GM19463 (cell line): ENCODE data around the gene PAQR4.
A peak's percentile ranks its signal among the peaks of the same experiment; 100 is the strongest.

Experiments
- ATAC-seq: cut with Tn5 transposase; IDR thresholded peaks from one replicate; pipeline ENCODE4 v1.9.1; 2021; ENCODE audit warnings: mild to moderate bottlenecking, moderate library complexity; ENCODE audit not compliant: unreplicated experiment

The PAQR4 gene

DNA sequence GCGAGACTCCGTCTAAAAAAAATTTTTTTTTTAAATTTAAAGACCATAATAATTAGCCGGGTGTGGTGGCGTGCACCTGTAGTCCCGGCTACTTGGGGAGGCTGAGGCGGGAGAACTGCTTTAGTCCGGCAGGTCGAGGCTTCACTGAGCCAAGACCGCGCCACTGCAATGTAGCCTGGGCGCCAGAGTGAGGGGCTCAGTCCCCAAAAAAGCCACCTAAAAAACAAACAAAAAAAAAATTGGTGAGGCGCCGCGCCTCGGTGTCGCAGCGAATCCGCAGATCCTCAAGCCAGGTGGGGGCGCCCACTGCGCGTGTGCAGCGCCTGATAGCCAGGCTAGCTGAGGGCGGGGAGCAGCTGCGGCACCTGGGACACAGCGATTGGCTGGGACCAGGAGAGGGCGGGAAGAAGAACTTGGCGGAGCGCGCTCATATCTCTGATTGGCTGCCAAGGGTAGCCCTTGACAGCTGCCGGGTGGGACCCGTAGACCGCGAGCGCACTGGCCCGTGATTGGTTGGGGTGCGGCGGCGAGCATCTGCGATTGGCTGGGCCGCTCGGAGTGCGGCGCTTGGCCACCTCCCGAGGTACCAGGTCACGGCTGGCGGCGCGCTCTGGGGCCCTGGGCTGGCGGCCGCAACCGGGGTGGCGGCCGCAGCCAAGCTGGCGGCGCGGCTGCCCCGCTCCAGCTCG lies 34.6 kb downstream of the PAQR4 start:
- ATAC-seq: peak; percentile 98

DNA sequence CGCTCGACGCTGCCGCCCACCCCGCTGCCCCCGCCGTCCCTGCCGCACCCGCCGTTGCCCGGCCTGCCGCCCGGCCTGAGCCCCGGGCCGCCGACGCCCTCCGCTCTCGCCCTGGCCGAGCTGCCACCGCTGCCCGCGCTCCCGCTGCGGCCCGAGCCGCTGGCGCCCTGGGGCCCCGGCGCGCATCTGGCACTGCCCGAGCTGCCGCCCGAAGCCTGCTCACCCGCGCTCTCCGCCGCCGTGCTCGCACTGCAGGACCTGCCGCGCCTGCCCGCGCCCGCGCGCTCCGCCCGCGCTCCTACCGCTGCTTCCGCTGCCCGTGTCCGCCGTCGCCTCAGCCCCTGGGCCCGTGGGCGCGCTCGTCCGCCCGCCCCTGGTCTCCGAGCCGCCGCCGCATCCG lies 35.2 kb downstream of the PAQR4 start:
- ATAC-seq: peak; percentile 7

DNA sequence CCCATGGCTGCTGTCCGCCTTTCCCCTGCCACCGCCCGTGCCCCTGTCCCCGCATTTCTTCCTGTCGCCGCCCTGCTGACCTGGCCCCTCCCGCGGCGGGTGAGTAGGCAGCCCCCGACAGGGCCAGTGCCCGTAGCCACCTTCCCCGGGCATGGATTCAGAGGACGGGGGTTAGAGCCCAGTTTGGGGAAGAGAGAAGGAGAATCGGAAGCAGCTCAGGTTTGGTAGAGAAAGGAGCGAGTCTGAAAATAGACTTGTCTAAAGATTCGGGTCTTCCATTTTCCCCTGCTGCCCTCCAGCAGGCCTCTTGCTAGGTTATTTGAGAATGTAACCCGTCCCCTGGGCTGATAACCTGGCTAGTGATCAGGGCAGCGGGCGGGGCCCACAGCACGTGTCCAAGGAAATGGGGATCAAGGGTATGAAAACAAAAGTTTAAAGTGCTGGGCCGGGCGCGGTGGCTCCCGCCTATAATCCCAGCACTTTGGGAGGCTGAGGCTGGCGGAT lies 35.7 kb downstream of the PAQR4 start:
- ATAC-seq: no peak

DNA sequence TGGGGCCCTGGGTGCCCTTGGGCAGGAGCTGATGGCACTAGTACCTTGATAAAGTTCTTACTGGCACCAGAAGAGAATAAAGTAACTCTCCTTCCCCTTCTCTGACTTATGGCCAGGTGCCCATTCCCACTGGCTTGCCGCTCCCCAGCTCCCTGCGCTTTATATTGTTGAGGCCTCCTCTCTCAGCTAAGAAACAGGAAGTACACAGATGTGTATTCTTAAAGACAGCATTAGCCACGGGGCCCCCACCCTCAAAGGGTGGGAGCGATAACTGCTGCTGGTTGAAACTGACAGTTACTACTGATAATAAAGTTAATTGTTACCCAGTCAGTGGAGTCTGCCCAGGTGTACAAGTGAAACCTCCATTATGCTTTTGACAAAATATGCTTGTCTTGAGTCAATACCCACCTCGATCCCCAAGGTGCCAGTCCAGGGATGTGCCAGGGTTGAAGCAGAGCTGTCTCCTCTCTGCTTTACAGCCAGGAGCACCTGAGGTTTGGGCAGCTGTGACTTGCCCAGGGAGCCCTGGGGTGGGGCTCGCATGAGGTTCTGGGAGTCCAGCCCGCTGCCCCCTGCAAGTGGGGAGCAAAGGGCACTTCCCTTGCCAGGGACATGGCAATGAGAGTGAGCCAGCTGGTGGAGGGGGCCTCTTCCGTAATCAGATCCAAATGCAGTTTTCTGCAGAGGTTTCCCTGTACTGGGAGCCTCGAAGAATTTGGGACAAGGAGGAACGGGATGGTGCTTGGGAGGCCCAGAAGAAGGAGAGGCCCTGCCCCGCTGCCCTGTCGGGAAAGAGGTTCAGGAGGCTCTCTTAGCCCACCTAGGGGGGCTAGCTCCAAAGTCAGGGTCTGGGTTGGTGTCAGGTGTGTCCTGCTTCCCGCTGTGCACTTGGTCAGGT lies 38.2 kb downstream of the PAQR4 start:
- no peak for ATAC-seq

DNA sequence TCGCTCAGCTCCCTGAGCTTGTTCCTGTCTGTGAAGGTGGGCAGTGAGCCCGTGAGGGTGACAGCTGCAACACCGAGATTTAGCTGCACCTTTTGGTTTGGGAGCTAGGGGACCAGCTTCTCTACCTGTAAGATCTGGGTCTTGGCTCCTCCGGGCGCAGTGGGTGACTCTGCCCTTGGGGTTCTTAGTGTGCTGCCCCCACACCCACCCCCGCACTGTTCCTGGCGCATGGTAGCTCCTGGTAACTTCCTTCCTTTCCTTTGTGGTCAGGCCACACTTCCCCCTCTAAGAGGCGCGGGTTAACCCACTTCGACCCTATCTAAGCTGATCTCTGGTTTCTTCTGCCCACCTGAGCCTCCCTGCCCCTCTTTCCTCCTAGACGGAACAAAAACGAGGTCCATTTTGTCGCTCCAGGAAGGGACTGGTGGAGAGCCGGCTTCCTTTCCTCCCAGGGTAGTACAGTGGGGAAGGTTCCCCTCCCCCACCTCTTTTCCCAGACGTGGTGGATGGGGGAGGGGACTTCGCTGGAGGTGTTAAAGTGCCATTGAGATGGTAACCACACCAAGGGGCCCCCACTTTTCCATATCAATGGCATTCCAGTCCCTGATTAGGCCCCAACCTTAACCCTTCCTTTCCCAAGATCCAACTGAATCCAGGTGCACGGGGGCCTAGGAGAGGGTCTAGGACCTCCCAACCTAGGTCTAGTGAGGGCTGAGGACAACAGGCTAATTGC lies 39.0 kb downstream of the PAQR4 start:
- no peak for ATAC-seq

DNA sequence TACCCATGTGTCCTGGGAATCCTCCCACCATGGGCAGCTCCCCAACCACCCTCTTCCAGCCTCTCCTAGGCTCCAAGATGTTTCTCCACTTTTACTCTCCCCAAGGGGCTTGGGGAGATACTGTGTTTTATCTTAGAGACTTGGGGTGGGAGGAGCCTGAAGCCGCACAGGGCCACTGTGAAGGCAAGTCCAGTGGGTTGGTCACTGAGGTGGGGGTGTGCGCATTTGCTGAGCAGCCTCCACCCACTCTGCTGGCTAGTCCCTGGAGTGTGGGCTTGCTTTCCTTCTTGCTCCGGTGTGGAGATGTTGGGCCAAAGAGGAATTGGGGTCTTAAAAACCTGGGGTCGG lies 39.5 kb downstream of the PAQR4 start:
- ATAC-seq: no peak

DNA sequence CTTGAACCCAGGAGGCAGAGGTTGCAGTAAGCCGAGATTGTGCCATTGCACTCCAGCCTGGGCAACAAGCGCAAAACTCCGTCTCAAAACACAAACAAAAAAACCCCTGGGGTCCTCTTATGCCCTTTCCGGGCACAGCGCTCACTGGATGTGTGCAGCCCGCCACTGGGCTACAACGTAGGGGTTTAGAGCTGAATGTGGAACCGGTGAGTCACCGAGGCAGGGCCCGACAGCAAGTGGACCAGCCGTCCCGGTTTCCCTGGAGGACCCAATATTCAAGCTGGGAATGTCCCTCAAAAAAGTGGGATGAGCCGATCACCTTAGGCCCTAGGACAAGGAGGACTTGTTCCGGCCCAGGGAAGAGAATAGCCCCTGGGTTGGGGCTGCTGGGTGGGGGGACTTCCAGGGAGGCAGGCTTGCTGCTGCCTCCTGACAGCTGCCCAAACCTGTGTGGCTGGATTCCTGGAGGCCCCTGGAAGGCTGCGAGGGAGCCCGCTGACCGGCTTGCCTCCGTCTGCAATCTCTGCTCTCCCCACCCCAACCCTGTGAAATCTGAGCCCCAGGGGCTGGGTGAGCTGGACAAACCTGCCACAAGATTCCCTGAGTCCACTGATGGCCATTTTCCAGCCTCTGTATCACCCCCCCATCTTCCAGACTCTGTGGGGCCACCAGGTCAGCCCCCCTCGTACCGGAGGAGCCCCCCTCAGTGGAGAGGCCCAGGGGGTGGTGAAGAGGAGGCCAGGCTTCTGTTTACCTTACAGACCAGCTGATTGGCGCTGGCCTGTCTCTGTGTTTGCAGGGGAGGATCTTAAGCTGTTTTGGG lies 40.6 kb downstream of the PAQR4 start:
- ATAC-seq: no peak

DNA sequence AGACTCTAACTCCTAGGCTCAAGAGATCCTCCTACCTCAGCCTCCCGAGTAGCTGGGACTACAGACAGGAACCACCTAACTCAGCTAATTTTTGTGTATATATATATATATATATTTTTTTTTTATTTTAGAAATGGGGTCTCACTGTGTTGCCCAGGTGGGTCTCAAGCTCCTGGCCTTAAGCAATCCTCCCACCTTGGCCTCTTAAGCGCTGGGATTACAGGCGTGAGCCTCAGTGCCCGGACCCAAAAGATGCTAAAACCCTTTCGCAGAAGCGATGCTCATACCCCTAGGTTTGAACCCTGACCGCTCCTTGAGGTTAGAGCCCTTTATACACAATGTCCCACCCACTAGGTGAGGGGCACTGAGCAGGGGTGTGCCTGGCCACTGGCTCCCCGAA lies 41.4 kb downstream of the PAQR4 start:
- ATAC-seq: no peak

DNA sequence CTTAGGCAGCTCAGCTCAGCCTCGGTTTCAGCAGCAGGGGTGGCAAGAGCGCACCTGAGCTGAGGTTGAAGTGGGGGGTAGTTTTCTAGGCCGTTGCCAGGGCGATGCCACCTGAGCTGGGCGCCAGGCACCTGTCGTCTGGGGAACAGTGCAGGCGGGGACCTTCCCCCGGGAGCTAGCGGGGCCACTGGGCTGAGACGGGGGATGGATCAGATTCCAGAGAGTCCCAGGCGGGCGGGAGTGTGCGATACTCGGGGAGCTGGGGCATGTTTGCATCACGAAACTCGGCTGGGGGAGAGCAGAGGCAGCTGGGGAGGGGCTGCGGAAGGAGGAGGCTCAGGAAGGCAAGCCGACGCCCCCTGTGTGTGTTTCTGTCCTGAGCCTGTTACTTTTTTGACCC lies 43.1 kb downstream of the PAQR4 start:
- no peak for ATAC-seq

DNA sequence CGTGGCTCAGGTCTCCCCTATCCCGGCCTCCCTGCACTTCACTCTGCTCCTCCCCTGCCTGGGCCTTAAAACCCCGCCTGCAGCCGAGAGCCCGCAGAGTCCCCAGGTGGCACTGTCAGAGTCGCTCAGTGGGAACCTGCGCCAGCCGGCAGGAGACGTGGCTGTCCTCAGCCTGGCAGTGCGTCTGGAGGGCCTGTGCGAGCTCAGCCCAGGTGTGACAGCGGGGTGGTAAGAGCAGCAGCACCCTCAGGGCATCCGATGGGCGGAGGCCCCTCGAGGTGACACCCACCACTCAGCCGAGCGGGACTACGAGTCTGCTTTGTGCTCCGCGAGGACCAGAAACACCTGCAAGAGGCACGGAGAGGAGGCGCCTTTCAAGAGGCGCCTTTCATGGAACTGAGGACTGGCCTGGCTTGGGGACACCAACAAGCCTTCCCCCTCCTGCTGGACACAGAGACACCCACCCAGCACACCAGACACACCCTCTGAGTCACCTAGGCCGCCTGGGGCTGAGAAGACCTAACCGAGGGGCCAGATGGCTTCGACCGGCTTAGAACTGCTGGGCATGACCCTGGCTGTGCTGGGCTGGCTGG lies 43.8 kb downstream of the PAQR4 start, which contains the start of gene CLDN9:
Gene CLDN9, plus strand, starts transcription at position 96 of the 593 bp plus-strand sequence. Its CDS starts 440 bp downstream, at position 536.
- ATAC-seq: no peak

DNA sequence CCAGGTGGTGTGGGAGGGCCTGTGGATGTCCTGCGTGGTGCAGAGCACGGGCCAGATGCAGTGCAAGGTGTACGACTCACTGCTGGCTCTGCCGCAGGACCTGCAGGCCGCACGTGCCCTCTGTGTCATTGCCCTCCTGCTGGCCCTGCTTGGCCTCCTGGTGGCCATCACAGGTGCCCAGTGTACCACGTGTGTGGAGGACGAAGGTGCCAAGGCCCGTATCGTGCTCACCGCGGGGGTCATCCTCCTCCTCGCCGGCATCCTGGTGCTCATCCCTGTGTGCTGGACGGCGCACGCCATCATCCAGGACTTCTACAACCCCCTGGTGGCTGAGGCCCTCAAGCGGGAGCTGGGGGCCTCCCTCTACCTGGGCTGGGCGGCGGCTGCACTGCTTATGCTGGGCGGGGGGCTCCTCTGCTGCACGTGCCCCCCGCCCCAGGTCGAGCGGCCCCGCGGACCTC lies 44.4 kb downstream of the PAQR4 start:
- ATAC-seq: no peak

DNA sequence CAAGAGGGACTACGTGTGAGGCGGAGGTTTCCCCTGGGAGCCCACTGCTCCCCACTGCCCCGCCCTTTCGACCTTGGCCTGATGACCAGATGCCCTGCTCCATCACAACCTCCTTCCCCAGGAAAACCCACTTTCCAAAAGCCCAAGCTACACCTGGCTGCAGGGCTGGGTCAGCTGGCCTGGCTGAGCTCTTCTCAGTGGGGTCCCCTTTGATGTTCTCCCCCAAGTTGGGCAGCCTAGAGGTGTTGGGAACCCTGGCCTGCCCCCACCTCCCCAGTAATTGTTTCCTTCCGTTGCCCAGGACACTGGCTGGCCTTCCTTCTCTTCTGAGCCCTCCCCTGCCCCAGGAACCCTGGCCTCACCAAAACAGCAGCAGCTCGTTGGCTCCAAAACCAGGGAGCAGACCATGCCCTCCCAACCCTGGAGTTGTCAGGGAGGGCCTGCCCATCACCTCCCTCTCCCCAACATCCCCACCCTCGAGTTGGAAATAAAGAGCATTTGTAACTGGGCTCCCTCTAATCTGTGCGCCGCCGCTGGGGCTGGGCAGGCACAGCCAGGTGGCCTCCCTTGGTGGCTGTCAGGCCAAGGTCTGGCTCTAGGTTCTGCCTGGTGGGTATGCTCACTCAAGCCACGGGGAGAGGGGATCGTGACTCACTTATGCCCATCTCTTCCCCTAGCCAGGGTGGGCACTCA lies 45.0 kb downstream of the PAQR4 start:
- no peak for ATAC-seq

DNA sequence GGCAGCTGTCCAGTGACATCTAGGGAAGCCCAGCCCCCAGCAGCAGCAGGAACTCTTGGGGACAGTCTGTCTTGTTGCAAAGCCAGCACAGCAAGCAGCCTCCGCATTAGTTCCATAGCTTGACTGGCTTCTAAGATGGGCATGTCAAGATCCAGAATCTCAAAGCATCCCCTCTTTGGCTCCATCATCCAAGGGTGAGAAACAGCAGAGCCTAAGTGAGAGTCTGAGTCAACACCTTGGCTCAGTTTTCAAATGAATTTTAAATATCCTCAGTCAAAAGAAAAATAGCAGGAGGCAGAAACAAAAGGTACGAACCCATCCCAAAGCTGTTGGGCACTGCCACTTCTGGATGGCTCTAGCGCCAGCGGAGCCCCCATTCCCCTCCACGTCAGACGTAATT lies 45.8 kb downstream of the PAQR4 start:
- ATAC-seq: no peak

DNA sequence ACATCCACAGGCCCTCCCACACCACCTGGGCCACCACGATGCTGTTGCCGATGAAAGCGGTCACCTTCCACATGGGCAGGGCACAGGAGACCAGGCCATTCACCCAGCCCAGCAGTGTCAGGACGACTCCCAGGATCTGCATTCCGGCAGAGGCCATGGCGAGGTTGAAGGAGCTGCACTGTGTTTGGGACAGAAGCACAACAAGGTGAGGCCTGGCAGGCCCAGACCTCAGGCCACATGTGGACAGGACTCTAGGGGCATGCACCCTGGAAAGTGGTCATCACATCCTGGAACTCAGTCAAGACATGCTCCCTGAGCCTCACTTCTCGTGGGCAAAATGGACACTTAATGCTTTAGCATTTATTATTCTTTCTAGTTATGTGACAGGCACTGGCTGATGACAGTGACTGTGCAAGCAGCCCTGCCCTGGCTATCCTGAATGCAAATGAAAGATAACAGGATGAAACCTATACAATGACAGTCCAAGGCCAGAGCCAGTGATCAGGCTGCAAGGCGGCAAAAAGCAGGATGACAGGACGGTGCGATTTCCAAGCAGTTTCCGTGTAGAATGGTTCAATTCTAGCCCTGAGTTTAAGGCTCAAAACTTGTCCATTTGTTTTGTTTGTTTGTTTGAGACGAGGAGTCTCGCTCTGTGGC lies 46.8 kb downstream of the PAQR4 start:
- ATAC-seq: no peak

DNA sequence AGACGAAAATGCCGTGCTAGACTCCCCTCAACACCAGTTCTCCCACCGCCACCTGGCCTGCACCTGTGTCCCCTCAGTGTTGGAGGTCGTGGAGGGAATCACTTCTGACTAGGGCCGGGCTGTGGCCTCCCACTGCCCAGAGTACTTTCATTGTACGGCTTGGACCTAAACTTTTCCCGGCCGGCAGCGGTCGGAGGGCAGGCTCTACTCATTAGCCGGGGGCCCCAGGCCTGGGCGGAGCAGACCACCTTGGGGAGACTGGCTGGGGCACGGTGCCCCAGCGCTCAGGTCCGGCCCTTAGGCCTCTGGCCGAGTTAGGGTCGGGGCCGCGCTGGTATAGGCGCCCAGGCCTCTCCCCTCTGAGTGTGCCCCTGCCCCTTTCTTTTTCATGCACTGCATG lies 48.2 kb downstream of the PAQR4 start:
- no peak for ATAC-seq

DNA sequence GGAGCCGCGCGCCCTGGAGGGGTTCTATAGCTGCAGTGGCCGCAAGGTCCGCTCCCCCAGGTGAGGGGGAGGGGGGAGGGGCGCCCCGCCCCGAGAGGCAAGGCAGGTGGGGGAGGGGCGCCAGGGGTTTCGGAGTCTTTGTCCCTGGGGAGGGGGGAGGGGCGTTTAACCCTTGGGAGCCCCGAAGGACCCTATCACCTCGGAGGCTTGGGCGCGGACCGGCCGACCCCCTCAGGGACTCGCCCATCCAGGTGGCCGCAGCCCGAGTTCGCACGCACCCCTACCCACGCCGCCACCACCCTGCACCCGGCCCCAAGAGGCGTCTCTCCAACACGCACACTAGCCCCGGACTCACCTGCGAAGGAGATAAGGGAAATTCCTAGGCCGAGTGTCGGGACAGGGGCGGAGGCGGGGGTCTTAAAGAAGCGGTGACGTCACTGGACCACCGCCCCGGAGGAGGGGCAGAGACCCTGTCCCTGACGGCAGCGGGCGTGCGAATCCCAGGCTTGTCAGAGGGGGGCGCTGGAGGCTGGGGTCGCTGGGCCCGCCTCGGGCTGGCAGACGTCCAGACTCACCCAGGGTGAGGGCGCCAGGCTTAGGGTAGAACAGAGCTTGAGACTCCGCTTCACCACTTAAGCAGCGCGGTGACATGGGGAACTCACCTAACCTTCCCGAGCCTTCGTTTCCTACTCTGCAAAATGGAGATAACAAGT lies 48.8 kb downstream of the PAQR4 start, which contains the start of gene CLDN6:
Gene CLDN6, minus strand, starts transcription at position 390 of the 713 bp plus-strand sequence. CDS start 2,162 bp downstream, outside the sequence.
- no peak for ATAC-seq

DNA sequence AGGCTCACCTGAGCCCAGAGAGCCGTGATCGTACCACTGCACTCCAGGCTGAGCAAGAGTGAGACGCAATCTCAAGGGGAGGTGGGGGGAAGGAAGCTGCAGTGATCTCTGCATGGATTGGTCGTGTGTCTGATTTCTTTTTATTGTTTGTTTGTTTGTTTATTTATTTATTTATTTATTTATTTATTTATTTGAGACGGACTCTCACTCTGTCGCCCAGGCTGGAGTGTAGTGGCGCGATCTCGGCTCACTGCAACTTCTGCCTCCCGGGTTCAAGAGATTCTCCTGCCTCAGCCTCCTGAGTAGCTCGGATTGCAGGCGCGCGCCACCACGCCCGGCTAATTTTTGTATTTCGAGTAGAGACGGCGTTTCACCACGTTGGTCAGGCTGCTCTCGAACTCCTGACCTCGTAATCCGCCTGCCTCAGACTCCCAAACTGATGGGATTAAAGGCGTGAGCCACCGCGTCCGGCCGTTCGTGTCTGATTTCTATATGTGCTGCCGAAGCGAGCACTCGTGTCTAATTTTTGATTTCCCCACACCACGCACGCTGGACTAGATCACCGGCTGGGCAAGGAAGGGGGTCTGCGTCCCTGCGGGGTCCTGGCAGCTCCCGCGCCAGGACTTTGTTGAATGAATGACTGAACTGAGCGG lies 50.6 kb downstream of the PAQR4 start:
- no peak for ATAC-seq

DNA sequence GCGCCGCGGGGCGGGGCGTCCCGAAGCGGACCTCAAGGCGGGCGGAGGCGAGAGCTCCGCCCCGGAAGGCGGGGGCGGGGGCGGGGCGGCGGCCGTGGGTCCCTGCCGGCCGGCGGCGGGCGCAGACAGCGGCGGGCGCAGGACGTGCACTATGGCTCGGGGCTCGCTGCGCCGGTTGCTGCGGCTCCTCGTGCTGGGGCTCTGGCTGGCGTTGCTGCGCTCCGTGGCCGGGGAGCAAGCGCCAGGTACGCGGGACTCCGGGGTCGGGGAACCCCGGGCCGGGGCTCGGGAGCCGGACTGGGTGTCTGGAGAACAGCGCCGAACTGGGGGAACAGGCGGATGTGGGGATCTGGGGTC lies 51.1 kb downstream of the PAQR4 start, which contains the start of gene TNFRSF12A:
Gene TNFRSF12A, plus strand, starts transcription at position 122 of the 357 bp plus-strand sequence. Its CDS starts 30 bp downstream, at position 152.
- ATAC-seq: no peak
